Natural killer cell treated with Interleukin-12 subunit alpha and Interleukin-12 subunit beta and Interleukin-15 and Interleukin-18, amount 100 ng/mL, for 72 hours (primary cell): ENCODE data around the gene UBE2E3. TPM values are rescaled to one million over a fixed set of nuclear protein-coding genes. Genes with fewer than 3 reads are reported as not detected.
A peak's percentile ranks its signal among the peaks of the same experiment; 100 is the strongest.
"Not testable (repeated sequence)": the region's sequence is repeated elsewhere in the genome, so short reads cannot be mapped to it uniquely, and the experiment has no call there.

Source experiments
- ATAC-seq, 2 donors: fragments of 150-1000 bp; cut with Tn5 transposase in 1 of 2; sonication (Bioruptor Pico), chemical (Tn5 transposase) in 1 of 2; 2 replicates each; pipeline ENCODE4 v1.10.0; 2021
- DNase-seq: peaks from one replicate; pipeline ENCODE4 v3.0.0; 2022; ENCODE audit warnings: low spot score
- H3K27ac Mint-ChIP-seq, 2 donors: 1 replicate in 1 of 2; 2 replicates in 1 of 2; pipeline ENCODE4 v1.8.0; 2022; ENCODE audit warnings: mixed read lengths in 2 of 2, mild to moderate bottlenecking in 1 of 2, moderate library complexity in 1 of 2
- H3K27me3 Mint-ChIP-seq, 2 donors: 1 replicate in 1 of 2; 2 replicates in 1 of 2; pipeline ENCODE4 v1.8.0; 2022; ENCODE audit warnings: mixed read lengths in 2 of 2
- H3K36me3 Mint-ChIP-seq: one replicate; pipeline ENCODE4 v1.8.0; 2022; ENCODE audit warnings: mixed read lengths
- H3K4me1 Mint-ChIP-seq, 2 donors: 1 replicate in 1 of 2; 2 replicates in 1 of 2; pipeline ENCODE4 v1.8.0; 2022; ENCODE audit warnings: low read depth in 2 of 2, mixed read lengths in 2 of 2, mild to moderate bottlenecking in 1 of 2
- H3K4me3 Mint-ChIP-seq: one replicate; pipeline ENCODE4 v1.8.0; 2022; ENCODE audit warnings: mixed read lengths
- H3K9me3 Mint-ChIP-seq: 2 replicates; pipeline ENCODE4 v1.8.0; 2022; ENCODE audit warnings: mixed read lengths
- total RNA-seq, 2 donors: library from RNA; stranded (reverse); gene quantifications; one replicate each; pipeline ENCODE4 v1.2.3, GENCODE V29; 2022

The UBE2E3 gene
- total RNA-seq, 2 donors from 2014 or later: 36.5 to 39.1 TPM

DNA sequence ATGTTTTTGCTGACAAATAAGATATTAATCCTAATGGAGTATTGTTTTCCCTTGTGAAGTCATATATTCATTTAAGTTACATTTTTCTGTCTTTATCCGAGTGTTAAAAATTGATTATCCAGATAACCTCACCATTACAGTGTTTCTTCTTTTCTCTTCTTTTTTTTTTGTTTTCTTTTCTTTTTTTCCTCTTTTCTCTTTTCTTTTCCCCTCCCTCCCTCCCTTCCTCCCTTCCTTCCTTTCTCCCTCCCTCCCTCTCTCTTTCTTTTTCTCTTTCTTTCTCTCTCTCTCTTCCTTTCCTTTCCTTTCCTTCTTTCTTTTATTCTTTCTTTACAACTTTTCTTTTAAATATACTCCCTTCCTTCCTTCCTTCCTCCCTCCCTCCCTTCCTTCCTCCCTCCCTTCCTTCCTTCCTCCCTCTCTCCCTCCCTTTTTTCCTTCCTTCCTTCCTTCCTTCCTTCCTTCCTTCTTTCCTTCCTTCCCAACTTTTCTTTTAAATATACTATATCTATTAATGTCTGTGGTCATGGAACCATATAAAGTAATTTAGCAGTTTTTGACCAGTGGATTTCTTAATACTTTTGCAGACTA, 40.9 kb downstream of the UBE2E3 start:
- no peaks in the 10 kb centered on the region for H3K27me3 Mint-ChIP-seq
- no peaks in the 10 kb centered on the region for H3K36me3 Mint-ChIP-seq
- peaks cover 18 to 25% of the 10 kb centered on the region in 2 donors for H3K4me1 Mint-ChIP-seq
- ATAC-seq (no peak), DNase-seq (no peak)
- no peak overlapping the region for H3K4me3 Mint-ChIP-seq
- no peak overlapping the region for H3K27ac Mint-ChIP-seq
- no peaks in the 10 kb centered on the region for H3K9me3 Mint-ChIP-seq

DNA sequence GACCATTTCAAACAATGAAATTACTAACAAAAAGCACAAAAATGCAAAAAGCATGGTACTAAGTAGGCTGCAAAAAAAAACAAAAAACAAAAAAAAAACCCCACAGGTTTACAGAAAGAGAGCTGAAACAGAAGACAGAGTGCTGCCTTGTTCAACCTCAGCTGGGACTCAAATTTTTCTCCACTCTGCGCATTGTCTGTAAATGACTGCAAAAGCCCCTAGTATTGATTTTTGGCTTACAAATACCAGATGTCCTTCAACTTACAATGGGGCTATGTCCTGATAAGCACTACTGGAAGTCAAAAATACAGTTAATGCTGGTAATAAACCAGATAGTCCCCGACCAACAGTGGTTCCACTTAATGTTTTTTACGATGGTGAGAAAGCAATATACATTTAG, 42.2 kb downstream of the UBE2E3 start:
- H3K27ac Mint-ChIP-seq: no peak overlapping the region
- DNase-seq: no peak
- H3K4me3 Mint-ChIP-seq: no peak overlapping the region
- no peaks in the 10 kb centered on the region for H3K27me3 Mint-ChIP-seq
- no peak for ATAC-seq
- peaks cover 13 to 17% of the 10 kb centered on the region in 2 donors for H3K4me1 Mint-ChIP-seq
- H3K36me3 Mint-ChIP-seq: no peaks in the 10 kb centered on the region
- no peaks in the 10 kb centered on the region for H3K9me3 Mint-ChIP-seq

GRCh38 chr2:181025004-181025403, 44.6 kb downstream of the UBE2E3 start:
- Mint-ChIP-seq H3K9me3 (no peaks in the 10 kb centered on the region), H3K27me3 (no peaks in the 10 kb centered on the region)
- no peak for ATAC-seq

GRCh38 chr2:181036445-181036844, 56.0 kb downstream of the UBE2E3 start:
- H3K4me3 Mint-ChIP-seq: peak overlapping the region; percentile 39
- H3K9me3 Mint-ChIP-seq: no peaks in the 10 kb centered on the region
- peak overlapping the region; percentile 30 to 76 for H3K27ac Mint-ChIP-seq
- peak; percentile 26 to 55 for ATAC-seq
- peaks cover 30 to 31% of the 10 kb centered on the region in 2 donors for H3K4me1 Mint-ChIP-seq
- H3K27me3 Mint-ChIP-seq: no peaks in the 10 kb centered on the region
- no peak for DNase-seq
- peaks cover 5% of the 10 kb centered on the region for H3K36me3 Mint-ChIP-seq

More at GRCh38 chr2:181025004-181025403, 44.6 kb downstream of the UBE2E3 start:
- Mint-ChIP-seq H3K36me3 (no peaks in the 10 kb centered on the region), H3K27ac (no peak overlapping the region), H3K4me1 (peaks cover 5 to 6% of the 10 kb centered on the region in 2 donors), H3K4me3 (no peak overlapping the region)
- no peak for DNase-seq

DNA sequence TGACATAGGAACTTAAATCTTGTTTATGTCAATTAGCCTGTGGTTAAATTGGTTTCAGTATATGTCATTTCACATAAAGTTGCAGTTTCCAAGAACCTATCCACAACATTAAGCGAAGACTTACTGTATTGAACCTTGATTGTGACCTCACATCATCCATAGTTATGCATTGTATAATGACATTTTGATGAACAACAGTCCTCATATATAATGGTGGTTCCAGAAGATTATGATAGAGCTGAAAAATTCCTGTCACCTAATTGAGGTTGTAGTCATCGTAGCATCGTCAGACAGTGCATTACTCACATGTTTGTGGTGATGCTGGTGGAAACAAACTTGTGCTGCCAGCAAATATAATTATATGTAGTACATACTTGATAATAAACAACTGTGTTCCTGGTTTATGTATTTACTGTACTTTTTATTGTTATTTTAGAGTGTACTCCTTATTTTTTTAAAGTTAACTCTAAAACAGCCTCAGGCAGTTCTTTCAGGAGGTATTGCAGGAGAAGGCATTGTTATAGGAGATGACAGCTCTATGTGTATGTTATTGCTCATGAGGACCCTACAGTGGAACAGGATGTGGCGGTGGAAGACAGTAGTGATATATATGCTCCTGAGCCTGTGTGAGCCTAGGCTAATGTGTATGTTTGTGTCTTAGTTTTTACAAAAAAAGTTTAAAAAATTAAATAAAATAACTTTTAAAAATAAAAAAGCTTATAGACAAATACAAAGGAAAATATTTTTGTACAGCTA, 56.6 kb downstream of the UBE2E3 start:
- H3K27ac Mint-ChIP-seq: peak overlapping the region; percentile 30 to 76
- peaks cover 5% of the 10 kb centered on the region for H3K36me3 Mint-ChIP-seq
- peak; percentile 81 to 93 for ATAC-seq
- H3K4me3 Mint-ChIP-seq: peak overlapping the region; percentile 39
- H3K4me1 Mint-ChIP-seq: peaks cover 31 to 34% of the 10 kb centered on the region in 2 donors
- DNase-seq: no peak
- no peaks in the 10 kb centered on the region for H3K27me3 Mint-ChIP-seq
- no peaks in the 10 kb centered on the region for H3K9me3 Mint-ChIP-seq

DNA sequence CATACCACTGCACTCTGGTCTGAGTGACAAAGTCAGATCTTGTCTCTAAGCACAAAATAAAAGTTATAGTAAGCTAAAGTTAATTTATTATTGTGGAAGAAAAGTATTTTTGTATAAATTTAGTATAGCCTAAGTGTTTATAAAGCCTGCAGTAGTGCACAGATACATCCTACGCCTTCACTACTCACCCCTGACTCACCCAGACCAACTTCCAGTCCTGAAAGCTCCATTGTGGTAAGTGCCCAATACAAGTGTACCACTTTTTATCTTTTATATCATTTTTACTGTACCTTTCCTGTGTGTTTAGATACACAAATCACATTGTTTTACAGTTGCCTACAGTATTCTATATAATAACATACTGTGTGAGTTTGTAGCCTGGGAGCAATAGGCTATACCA, 57.5 kb downstream of the UBE2E3 start:
- H3K4me1 Mint-ChIP-seq: peaks cover 33 to 36% of the 10 kb centered on the region in 2 donors
- no peaks in the 10 kb centered on the region for H3K9me3 Mint-ChIP-seq
- H3K36me3 Mint-ChIP-seq: peaks cover 1% of the 10 kb centered on the region
- DNase-seq: no peak
- H3K27me3 Mint-ChIP-seq: no peaks in the 10 kb centered on the region
- H3K4me3 Mint-ChIP-seq: peak overlapping the region; percentile 6
- peak in 1 of 2 donors; percentile 58 for ATAC-seq
- peak overlapping the region; percentile 30 to 76 for H3K27ac Mint-ChIP-seq

DNA sequence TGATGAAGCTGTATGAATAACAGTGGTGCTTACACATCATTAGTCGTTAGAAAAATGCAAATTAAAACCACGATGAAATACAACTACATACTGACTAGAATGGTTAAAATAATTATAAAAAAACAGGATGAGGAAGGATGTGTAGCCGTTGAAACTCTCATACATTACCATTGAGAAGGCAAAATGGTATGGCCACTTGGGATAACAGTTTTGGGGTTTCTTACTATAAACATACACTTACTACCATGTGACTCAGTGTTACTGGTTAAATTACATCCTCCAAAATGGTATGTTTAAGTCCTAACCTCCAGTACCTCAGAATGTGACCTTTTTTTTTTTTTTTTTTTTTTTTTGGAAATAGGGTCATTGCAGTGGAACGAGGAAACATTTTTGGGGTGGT, 58.4 kb downstream of the UBE2E3 start:
- H3K4me3 Mint-ChIP-seq: no peak overlapping the region
- H3K4me1 Mint-ChIP-seq: peaks cover 30 to 36% of the 10 kb centered on the region in 2 donors
- peak overlapping the region in 1 of 2 donors; percentile 30 for H3K27ac Mint-ChIP-seq
- no peaks in the 10 kb centered on the region for H3K9me3 Mint-ChIP-seq
- ATAC-seq: no peak
- DNase-seq: no peak
- H3K27me3 Mint-ChIP-seq: no peaks in the 10 kb centered on the region
- no peaks in the 10 kb centered on the region for H3K36me3 Mint-ChIP-seq

DNA sequence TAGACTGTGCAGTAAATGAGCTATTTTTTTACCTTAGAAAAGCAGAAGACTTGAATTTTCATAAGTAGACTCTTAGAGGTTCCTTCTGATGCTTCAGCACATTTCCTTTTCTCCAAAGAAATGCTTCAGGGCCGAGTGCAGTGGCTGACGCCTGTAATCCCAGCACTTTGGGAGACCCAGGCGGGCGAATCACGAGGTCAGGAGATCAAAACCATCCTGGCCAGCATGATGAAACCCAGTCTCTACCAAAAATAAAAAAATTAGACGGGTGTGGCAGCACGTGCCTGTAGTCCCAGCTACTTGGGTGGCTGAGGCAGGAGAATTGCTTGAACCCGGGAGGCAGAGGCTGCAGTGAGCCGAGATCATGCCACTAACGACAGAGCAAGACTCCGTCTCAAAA, 60.4 kb downstream of the UBE2E3 start:
- not testable (repeated sequence) for H3K4me3 Mint-ChIP-seq

DNA sequence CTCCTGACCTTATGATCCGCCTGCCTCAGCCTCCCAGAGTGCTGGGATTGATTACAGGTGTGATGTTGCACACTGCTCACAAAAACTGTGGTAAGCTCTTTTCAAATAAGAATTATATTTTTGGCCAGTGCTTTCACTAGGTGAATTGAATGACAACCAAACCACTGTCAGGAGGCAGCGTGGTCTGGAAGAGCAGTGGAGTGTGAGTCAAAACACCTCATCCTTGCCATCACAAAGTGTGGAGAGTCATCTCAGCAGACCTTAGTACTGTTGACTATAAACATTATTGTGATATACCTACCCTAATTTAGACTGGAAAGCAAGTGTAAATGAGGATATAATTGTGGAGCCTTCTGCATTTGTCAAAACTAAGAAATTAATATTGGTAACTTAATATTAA, 61.3 kb downstream of the UBE2E3 start:
- ATAC-seq (peak in 1 of 2 donors; percentile 53), DNase-seq (no peak)
- peak overlapping the region in 1 of 2 donors; percentile 51 for H3K27ac Mint-ChIP-seq
- H3K36me3 Mint-ChIP-seq: no peaks in the 10 kb centered on the region
- no peak overlapping the region for H3K4me3 Mint-ChIP-seq
- H3K4me1 Mint-ChIP-seq: peaks cover 22 to 25% of the 10 kb centered on the region in 2 donors
- no peaks in the 10 kb centered on the region for H3K27me3 Mint-ChIP-seq
- H3K9me3 Mint-ChIP-seq: no peaks in the 10 kb centered on the region

More for the DNA sequence above, 60.4 kb downstream of the UBE2E3 start:
- not testable (repeated sequence) for H3K9me3 Mint-ChIP-seq, H3K27me3 Mint-ChIP-seq, ATAC-seq, DNase-seq, H3K36me3 Mint-ChIP-seq, H3K27ac Mint-ChIP-seq
- H3K4me1 Mint-ChIP-seq: peaks cover 29 to 34% of the 10 kb centered on the region in 2 donors

- Mint-ChIP-seq H3K4me1 (peaks cover 13 to 15% of the 10 kb centered on the region in 2 donors), H3K4me3 (no peak overlapping the region), H3K27me3 (no peaks in the 10 kb centered on the region), H3K36me3 (no peaks in the 10 kb centered on the region), H3K9me3 (no peaks in the 10 kb centered on the region), H3K27ac (no peak overlapping the region)
- ATAC-seq: no peak
- no peak for DNase-seq
Observed at GRCh38 chr2:181042706-181043105, 62.3 kb downstream of the UBE2E3 start.

DNA sequence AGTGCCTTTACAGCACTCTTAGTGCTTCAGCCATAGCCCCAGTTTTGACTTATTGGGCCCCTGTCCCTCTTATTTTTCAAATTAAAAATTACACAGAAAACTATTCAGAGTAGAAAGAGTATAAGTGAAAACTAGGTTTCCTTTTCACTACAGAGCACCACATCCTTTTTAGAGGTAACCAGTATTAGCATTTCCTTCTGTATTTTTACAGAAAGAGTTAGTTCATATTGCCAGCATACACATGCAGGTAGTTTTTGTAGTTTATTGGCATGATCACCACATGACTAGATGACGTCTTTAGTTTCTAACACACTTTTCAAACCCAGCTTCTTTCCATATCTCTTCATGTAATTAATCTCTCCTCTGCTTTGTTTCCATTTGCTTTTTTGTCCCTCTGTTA, 66.4 kb downstream of the UBE2E3 start:
- DNase-seq (no peak), ATAC-seq (no peak)
- H3K27ac Mint-ChIP-seq: no peak overlapping the region
- H3K36me3 Mint-ChIP-seq: no peaks in the 10 kb centered on the region
- no peaks in the 10 kb centered on the region for H3K9me3 Mint-ChIP-seq
- no peak overlapping the region for H3K4me3 Mint-ChIP-seq
- no peaks in the 10 kb centered on the region for H3K27me3 Mint-ChIP-seq
- H3K4me1 Mint-ChIP-seq: peaks cover 4 to 8% of the 10 kb centered on the region in 2 donors

GRCh38 chr2:181047829-181048228, 67.4 kb downstream of the UBE2E3 start:
- Mint-ChIP-seq H3K4me1 (peaks cover 9 to 11% of the 10 kb centered on the region in 2 donors), H3K4me3 (no peak overlapping the region), H3K9me3 (no peaks in the 10 kb centered on the region), H3K27ac (no peak overlapping the region), H3K27me3 (no peaks in the 10 kb centered on the region), H3K36me3 (no peaks in the 10 kb centered on the region)
- no peak for DNase-seq
- ATAC-seq: no peak

DNA sequence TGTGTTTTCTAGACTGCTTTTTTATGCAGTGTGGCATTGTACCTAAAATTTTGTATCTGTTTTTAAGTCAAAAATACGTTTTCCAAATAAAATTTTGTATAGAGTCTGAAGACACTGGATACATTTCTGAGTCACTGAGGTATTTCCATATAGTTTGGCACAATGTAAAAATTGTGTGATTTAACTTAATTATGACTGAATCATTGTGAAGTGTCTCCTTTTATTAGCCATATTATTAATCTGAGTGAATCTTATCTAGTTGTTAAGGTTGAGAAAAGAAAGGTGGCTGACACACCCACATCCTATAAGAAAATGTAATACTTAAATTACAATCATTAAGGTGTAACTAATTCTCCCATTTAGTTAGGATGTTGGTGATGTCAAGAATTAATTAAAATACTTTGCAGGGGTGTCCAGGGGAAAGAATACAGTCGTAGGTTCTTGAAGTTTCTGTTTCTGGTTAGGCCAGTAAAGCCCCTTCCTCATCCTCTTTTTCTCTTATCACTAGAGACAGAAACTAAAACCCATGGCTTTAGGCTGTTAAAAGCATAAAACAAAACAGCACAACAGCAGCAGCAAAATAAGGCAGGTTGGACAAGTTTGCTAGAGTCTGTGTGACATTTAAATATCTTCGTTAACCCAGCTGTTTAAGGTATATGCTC, 71.6 kb downstream of the UBE2E3 start:
- Mint-ChIP-seq H3K4me3 (no peak overlapping the region), H3K4me1 (peaks cover 21 to 25% of the 10 kb centered on the region in 2 donors), H3K9me3 (no peaks in the 10 kb centered on the region), H3K36me3 (no peaks in the 10 kb centered on the region), H3K27ac (peak overlapping the region in 1 of 2 donors; percentile 10), H3K27me3 (no peaks in the 10 kb centered on the region)
- DNase-seq (no peak), ATAC-seq (no peak)

- ATAC-seq (no peak), DNase-seq (no peak)
- H3K9me3 Mint-ChIP-seq: no peaks in the 10 kb centered on the region
- peak overlapping the region; percentile 10 for H3K4me3 Mint-ChIP-seq
- no peaks in the 10 kb centered on the region for H3K36me3 Mint-ChIP-seq
- H3K27ac Mint-ChIP-seq: peak overlapping the region in 1 of 2 donors; percentile 10
- H3K4me1 Mint-ChIP-seq: peaks cover 21 to 25% of the 10 kb centered on the region in 2 donors
- no peaks in the 10 kb centered on the region for H3K27me3 Mint-ChIP-seq
Observed at GRCh38 chr2:181052523-181052891, 72.1 kb downstream of the UBE2E3 start.
